ENCODE data around the gene CXCL10.

DNA sequence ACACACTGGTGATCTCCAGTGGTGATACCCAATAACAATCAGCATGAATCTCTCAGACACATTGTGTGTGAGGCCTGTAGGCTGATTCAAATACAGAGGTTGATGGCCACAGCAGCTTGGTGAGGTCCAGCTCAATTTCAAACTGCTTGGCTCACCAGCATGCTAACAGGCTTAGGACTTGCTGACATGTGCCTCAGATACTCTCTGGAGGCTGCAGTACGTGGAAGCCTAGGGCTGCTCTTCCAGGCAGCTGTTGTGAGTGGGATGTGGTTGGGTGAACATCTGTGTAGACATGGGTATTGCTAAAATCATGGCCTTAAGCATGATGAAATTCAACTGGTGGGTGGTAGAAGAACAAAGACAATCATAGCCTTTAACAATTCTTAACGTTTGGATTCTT is 20.3 kb downstream of the CXCL10 start:
- TF ChIP-seq, protein P1, sequence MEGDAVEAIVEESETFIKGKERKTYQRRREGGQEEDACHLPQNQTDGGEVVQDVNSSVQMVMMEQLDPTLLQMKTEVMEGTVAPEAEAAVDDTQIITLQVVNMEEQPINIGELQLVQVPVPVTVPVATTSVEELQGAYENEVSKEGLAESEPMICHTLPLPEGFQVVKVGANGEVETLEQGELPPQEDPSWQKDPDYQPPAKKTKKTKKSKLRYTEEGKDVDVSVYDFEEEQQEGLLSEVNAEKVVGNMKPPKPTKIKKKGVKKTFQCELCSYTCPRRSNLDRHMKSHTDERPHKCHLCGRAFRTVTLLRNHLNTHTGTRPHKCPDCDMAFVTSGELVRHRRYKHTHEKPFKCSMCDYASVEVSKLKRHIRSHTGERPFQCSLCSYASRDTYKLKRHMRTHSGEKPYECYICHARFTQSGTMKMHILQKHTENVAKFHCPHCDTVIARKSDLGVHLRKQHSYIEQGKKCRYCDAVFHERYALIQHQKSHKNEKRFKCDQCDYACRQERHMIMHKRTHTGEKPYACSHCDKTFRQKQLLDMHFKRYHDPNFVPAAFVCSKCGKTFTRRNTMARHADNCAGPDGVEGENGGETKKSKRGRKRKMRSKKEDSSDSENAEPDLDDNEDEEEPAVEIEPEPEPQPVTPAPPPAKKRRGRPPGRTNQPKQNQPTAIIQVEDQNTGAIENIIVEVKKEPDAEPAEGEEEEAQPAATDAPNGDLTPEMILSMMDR (conservative IDR thresholded peaks at IDR 0.05), result no peak
- no peak for TF ChIP-seq ZFX (IDR thresholded peaks at IDR 0.05)

Measured in C4-2B (cell line).